ENCODE results near the gene RABGAP1L.
"Not testable (repeated sequence)": the region's sequence is repeated elsewhere in the genome, so short reads cannot be mapped to it uniquely, and the experiment has no call there.

Gene RABGAP1L

DNA sequence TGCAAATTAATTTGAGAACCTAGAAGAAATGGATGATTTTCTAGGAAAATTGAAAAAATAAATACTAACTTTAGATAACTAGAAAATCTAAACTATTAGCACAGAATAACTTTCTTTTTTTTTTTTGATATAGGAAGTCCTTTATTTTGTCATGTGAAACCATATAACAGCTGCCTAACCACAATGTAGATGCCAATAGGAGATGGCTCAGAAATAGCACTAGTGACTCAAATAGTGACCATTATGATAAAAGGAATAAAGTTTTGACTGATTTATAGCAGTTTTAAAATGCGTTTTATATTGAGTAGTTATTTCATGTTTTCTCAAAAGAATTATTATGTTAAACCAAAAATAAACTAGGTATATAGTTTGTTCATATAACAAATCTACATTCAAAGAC is 682.4 kb downstream of the RABGAP1L start:
- no peak for DNase-seq (ENCODE audit: low read depth in 1 of 2, low spot score in 1 of 2)

DNA sequence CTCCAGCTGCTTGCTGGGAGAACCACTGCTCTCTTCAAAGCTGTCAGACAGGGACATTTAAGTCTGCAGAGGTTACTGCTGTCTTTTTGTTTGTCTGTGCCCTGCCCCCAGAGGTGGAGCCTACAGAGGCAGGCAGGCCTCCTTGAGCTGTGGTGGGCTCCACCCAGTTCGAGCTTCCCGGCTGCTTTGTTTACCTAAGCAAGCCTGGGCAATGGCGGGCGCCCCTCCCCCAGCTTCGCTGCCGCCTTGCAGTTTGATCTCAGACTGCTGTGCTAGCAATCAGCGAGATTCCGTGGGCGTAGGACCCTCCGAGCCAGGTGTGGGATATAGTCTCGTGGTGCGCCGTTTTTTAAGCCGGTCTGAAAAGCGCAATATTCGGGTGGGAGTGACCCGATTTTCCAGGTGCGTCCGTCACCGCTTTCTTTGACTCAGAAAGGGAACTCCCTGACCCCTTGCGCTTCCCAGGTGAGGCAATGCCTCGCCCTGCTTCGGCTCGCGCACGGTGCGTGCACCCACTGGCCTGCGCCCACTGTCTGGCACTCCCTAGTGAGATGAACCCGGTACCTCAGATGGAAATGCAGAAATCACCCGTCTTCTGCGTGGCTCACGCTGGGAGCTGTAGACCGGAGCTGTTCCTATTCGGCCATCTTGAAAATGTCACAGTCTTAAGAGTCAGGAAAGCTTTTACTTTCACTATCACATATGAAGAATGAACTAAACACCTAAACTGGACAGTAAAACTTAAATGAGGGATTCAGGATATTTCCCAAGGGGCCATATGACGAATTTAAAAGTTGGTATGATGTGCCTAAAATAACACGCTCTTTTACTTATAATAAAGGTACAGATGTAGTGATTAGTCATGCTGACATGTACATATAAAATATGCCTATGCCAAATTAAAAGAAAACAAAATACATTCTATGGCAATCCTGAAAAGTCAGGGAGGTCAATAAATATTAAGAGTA is 689.6 kb downstream of the RABGAP1L start:
- not testable (repeated sequence) for DNase-seq (ENCODE audit: low read depth in 1 of 2, low spot score in 1 of 2)

DNA sequence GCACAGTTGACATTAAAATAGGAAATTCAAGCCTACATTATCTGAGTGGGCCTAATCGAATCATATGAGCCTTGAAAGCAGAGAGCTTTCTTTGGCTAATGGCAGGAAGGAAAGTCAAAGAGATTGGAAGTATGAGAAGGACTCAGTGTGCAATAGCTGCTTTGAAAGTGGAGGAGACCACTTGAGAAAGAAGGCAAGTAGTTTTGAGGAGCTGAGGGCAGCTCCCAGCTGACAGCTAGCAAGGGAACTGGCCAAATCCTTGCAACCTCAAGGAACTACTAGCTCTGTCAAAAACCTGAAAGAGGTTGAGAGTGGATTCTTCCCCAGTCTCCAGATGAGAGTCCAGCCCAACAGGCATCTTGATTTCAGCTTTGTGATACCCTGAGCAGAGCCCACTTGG is 691.4 kb downstream of the RABGAP1L start:
- no peak for DNase-seq (ENCODE audit: low read depth in 1 of 2, low spot score in 1 of 2)

DNA sequence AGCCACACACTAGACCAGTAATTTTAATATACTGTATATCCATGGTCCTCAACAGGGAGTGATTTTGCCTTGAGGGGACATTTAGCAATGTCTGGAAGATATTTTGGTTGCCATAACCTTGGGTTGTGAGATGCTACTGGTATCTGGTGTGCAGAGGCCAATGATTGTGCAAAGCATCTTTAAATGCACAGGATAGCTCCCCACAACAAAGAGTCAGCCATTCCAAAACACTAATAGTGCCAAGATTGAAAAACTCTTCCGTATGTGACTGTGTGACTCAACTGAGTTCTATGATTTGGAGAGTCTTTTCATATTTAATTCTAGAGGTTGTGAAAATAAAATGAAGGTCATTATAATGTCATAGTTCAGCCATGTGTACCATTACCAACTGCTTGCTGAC is 699.0 kb downstream of the RABGAP1L start:
- DNase-seq (ENCODE audit: low read depth in 1 of 2, low spot score in 1 of 2) = no peak

DNA sequence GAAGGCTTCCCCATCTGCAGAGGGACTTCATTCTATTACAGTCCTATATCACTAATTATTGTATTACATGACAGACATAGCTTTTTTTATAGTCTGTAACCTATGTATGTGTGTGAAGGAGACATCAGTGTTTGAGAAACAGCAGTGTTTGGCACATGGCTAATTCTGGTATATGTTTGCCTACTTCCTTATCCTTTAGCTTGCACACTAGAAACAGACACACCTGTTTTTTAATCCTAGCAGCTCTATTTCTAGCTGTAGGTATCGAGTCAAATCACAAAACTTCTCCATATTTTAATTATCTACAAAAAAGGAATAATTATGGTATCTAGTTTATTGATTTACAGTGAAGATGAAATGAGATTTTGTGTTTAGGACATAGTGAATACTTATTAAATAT is 711.0 kb downstream of the RABGAP1L start:
- DNase-seq (ENCODE audit: low read depth in 1 of 2, low spot score in 1 of 2) = no peak

DNA sequence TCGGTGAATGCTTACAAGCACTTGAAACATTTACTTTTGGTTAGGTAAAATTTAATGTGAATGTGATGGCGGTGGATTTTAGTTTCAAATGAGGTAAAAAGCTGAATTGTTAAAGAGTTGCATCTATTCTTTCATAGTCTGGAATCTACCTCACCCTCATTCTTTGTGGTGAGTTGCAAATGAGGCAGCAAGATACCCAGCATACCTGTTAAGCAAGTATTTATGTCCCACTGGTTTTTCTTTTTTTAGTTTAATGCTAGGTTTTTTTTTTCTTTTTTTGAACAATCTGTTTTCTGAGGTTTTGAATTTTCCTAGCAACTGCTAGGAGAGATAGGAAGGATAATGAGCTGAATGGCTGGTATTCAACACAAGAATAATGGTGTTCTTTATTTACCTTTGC is 712.6 kb downstream of the RABGAP1L start:
- DNase-seq (ENCODE audit: low read depth in 1 of 2, low spot score in 1 of 2) = no peak

DNA sequence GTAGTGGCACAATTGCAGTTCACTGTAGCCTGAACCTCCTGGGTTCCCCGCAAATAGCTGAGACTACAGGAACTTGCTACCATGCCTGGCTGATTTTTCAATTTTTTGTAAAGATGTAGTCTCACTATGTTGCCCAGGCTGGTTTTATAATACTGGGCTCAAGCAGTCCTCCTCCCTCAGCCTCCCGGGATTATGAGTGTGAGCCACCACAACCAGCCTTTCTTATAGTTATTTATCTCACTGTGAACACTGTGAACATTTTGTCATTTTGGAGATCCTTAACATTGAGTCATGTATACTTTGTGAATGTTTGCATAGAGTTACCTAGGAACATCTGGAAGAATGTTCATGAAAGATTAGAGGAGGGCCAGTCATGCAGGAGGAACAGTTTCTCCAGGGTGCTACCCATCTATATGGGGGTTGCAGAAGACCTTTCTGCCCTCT is 713.3 kb downstream of the RABGAP1L start:
- no peak for DNase-seq (ENCODE audit: low read depth in 1 of 2, low spot score in 1 of 2)

DNA sequence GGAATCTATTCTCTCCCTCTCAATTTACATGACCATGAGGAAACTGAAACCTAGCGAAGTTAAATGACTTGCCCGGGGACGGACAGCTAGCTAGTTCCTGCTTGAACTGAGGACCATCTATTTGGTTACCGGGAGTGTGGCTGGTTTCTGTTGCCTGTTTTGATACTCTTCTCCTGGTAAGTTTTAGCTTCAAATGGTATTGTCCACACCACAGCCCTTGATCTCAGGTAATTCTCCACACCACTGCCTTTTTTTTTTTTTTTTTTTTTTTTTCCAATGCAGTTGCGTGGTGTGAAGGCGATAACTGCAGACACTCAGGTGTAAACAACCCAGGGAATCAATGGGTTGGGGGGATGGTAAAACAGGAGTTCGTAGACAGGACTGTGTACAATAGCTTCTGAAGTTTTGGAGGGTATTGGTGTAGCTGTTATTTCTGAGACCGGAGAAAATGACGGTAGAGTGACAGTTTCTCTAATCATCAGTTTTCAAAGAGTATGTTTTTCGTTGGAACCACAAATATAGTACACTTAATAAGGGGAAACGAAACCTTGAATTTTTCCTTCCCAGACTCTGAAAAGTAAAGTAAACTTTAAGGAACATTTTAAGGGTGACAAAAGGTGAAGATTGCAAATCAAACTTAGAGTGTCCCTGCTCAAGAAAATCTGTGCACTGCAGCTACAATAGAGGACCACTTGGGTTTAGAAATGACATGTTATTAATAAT is 715.2 kb downstream of the RABGAP1L start:
- DNase-seq (ENCODE audit: low read depth in 1 of 2, low spot score in 1 of 2) = no peak

DNA sequence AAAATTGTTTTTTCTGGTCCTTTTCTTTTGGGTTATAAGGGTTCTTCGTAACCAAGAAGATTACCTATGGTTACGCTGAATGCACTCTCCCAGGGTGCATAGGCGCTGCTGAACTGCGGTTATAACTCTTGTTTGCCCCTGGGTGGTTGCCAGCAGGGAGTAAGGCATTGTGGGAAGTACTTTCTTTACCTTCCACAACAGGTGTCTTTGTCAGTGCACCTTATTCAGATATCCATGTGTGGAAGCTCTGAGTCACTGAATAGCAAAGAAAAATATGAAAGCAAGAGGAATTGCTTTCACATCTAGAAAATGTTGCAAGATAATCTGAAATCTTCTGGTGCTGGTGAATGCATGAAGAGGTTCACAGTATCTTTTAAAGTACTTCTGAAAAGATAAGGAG is 716.0 kb downstream of the RABGAP1L start:
- DNase-seq (ENCODE audit: low read depth in 1 of 2, low spot score in 1 of 2) = peak in 1 of 2 donors; percentile 4

DNA sequence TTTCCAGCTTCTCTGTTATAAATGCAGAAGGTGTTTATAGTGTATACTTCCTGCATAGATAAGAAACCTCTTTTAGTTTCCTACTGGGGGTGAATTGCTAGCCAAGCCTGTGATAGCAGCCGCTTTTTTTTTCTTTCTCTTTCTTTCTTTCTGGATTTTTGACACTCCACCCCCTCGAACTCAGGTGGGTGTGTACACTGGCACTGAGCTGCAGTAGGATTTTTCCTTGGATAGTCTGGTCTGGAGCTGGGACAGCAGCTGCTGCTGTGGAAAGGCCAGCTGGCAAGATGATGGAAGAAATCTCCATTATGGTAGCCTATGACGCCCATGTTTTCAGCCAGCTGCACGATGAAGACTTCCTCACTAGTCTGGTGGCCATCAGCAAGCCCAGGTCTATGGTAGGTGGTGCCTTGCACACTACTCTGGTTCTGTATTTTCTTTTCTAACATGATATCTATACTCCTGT is 717.9 kb downstream of the RABGAP1L start:
- DNase-seq (ENCODE audit: low read depth in 1 of 2, low spot score in 1 of 2) = no peak

DNA sequence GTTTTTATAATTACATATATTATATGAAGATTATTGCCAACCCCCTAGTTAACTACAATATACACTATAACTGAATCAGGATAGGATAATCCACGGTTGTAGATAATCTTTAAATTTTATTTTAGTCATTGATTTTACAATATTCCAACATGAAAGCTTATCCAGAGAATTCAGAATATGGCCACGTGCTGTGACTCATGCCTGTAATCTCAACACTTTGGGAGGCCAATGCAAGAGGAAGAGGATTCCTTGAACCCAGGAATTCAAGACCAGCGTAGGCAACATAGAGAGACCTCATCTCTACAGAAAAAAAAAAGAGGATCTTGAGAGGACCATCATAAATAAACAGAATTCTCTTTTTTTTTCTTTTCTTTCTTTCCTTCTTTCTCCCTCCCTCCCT is 720.9 kb downstream of the RABGAP1L start:
- DNase-seq (ENCODE audit: low read depth in 1 of 2, low spot score in 1 of 2) = no peak

DNA sequence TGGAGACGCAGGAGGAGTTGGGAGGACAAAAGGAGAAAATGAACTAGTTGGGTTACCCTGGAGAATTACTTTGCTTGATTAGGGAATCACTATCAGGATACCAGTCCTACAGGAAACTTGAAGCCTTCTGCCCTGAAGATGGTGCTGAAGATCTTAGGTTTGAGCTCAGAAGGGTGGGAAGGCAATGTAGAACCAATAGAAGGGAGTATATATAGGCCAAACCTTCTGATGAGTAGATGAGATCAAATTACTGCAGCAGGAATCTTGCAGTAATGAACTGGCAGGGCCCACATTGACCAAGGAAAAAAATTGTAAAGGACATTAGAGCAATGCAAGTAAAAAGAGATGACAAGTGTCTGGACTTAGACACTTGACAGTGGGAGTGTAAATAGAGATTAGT is 724.1 kb downstream of the RABGAP1L start:
- no peak for DNase-seq (ENCODE audit: low read depth in 1 of 2, low spot score in 1 of 2)

DNA sequence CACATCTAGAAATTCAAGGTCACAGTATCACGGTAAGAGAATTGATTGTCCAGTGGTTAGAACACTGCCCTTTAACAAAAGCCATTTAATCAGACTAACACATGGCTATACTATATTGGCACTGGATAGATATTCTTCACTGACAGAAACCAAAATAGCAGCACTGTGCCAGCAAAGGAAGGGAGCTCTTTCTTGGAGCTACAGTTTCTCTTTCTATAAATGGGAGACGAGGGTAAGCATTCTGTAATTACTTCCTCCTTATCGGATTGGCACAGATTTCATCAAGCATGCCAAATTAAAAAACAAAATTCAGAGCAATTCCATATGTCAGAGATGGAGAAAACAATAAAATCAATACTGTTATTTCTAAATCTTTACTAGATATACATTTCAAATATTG is 724.7 kb downstream of the RABGAP1L start:
- DNase-seq (ENCODE audit: low read depth in 1 of 2, low spot score in 1 of 2) = no peak

DNA sequence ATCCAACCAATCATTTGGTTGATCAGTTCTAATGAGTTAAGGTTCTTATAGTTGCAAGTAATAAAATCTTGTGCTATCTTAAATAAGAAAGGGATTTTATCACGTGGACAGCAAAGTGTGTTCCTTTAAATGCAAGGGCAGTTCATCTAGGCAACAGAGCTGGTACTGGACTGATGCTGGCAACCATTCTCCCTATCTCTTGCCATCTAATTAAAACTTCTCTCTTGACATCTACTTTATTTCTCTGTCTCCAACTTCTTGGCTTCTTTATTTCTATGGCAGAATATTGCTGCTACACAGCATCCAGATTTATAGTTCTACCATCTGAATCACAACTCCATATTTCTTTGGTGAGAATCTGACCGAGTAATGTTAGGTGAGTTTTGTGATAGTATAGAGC is 725.2 kb downstream of the RABGAP1L start:
- DNase-seq (ENCODE audit: low read depth in 1 of 2, low spot score in 1 of 2) = no peak

DNA sequence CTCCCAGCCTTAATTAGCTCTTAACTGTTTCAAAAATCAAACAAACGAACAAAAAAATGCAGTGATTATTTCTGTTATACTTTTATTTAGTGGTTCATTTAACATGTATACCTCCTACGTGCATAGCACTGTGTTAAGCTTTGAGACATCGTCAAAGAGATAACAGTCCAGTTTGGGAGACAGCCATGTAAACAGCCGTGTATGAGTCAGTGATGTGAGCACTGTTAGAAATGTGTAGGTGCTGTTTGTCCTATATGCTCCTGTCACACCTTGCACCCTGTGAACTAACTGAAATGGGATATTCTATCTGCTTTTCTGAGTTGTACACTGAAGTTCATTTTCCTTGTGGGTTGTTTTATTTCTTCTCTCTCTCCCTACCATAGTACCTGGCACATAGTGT is 730.7 kb downstream of the RABGAP1L start:
- DNase-seq (ENCODE audit: low read depth in 1 of 2, low spot score in 1 of 2) = no peak

DNA sequence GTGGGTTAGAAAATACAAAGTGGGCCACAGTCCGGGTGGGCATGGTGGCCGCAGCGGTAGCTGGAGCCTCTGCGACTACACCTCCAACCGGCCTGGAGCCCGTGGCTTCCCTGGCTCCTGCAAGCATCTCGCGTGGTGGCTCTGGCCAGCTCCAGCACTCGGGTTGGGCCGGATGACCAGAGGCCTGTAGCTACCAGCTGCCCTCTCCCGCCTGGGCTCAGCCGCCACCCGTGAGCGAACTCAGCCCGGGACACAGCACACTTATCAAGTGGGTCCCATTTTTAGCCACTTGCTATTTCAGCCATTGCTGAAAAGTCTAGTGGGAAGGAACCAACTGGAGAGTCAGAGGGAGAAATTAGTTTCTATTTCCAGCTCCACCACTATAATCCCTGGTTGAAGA is 732.7 kb downstream of the RABGAP1L start:
- no peak for DNase-seq (ENCODE audit: low read depth in 1 of 2, low spot score in 1 of 2)

DNA sequence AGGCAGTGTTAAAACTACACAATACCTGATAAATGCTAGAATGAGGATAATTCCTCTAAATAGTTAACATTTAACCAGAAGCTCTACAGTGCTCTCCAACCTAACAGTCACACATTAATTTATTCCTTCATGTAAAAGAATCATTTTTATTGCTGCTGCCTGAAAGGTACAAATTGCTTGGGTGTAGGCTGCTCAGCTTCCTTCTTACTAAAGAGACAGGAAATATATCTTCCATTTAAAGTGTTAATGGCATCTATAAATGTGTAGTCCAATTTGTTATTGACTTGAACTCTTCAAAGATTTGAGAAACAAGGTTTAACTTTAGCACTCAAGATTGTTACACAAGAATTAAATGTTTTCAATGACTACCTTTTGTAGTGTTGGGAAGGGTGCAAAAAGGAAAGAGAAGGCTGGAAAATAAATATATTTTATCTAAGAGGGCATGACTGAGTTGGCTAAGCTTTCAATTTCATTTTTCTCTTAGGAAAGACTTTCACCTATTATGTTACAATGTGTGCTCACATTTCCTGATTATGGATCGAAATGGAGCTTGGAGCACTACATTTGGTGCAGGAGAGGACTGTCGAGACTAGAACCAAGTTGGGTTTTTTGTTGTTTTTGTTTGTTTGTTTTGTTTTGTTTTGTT is 734.9 kb downstream of the RABGAP1L start:
- no peak for DNase-seq (ENCODE audit: low read depth in 1 of 2, low spot score in 1 of 2)

DNA sequence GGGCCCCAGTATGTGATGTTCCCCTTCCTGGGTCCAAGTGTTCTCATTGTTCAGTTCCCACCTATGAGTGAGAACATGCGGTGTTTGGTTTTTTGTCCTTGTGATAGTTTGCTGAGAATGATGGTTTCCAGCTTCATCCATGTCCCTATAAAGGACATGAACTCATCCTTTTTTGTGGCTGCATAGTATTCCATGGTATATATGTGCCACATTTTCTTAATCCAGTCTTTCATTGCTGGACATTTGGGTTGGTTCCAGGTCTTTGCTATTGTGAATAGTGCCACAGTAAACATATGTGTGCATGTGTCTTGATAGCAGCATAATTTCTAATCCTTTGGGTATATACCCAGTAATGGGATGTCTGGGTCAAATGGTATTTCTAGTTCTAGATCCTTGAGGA is 736.3 kb downstream of the RABGAP1L start:
- DNase-seq (ENCODE audit: low read depth in 1 of 2, low spot score in 1 of 2) = not testable (repeated sequence)

DNA sequence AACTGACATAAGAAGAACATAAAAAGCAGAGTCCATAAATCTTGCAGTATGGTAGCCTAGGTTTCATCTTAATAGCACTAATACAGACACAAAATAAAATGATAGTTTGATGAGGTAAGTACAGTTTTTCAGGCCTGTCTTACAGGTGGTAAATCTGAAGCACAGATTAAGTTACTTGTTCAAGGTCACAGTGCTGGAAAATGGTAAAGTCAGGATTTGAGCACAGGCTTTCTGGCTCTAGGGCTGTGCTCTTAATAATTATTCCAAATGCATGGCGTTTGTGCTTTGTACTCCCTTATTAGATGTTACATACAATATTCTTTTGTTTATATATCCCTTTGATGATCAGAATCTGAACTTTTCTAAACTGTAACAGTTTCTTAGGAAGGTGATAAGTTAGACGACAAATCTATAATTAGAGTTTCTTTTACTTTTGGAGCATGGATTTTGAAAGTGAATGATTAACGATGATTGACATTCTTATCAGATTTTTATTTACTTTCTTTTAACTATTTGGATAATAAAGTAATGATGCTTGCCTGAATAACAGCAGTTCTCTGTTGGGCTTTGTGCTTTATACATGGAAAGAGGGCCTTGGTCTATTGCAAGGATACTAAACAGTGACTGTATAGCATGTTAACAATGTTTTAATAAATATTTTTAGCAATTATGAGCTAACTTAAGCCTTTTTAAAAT is 738.9 kb downstream of the RABGAP1L start:
- DNase-seq (ENCODE audit: low read depth in 1 of 2, low spot score in 1 of 2) = no peak

DNA sequence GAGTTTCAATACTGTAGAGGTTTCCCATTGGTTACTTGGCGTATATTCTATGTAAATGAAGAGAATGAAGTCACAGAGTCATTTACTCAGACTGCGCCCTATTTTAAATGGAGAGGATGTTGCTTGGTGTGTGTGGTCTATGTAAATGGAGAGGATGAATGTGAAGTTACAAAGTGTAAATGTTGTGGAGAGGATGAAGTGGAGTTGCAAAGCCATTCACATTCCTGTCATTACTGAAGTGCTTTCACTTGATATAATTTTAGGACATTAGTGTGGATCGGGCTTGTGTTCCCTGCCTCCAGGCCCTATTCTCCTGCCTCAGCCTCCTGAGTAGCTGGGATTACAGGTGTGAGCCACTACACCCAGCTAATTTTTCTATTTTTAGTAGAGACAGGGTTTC is 741.0 kb downstream of the RABGAP1L start:
- DNase-seq (ENCODE audit: low read depth in 1 of 2, low spot score in 1 of 2) = no peak

DNA sequence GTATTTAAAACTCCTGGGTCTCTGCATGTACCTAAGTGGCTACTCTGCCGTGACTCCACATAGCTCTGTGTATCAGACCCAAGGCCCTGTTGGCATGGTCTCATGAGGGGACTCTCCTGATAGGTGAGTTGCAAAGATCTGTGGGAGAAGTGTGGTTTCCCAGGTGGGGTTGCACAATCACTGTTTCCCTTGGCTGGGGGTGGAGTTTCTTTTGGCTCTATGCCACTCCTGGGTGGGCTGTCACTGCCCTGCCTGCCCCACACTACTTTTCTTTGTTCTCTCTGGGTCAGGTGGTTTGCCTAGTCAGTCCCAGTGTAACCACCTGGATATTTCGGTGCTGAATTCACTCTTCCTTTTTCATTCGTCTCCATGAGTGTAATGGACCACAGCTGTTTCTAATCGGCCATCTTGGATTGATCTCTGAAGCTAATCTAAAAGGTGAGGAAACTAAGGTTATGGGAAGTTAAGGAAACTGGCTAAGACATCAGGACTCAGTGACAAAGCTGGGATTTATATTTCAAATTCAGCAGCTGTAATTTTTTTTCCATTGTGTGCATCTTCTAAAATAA is 743.3 kb downstream of the RABGAP1L start:
- no peak for DNase-seq (ENCODE audit: low read depth in 1 of 2, low spot score in 1 of 2)

Data from activated CD4-positive, alpha-beta T cell treated with anti-CD3 and anti-CD28 coated beads, Interleukin-2, amount 50 U/mL, for 24 hours (primary cell).